HepG2 (cell line): ENCODE results near the gene MAP2K7. TPM values are rescaled to one million over a fixed set of nuclear protein-coding genes. Genes with fewer than 3 reads are reported as not detected.

ENCODE experiments used
- ARID5B ChIP-seq: IDR thresholded peaks from 2 replicates; pipeline ENCODE4 v1.4.0; 2020; ENCODE audit warnings: mild to moderate bottlenecking, missing genetic modification reagents
- BRCA1 ChIP-seq: sonication (generic); formaldehyde crosslinking; IDR thresholded peaks from 2 replicates; pipeline ENCODE4 v1.4.0; 2020; ENCODE audit warnings: missing genetic modification reagents
- CBX1 ChIP-seq: IDR thresholded peaks from one replicate; pipeline ENCODE4 v1.6.1; 2016; ENCODE audit warnings: antibody characterized with exemption, low read depth
- ELK4 ChIP-seq: sonication (generic); formaldehyde crosslinking; IDR thresholded peaks from 2 replicates; pipeline ENCODE4 v1.9.0; 2021; ENCODE audit warnings: missing genetic modification reagents, borderline replicate concordance
- HOXA9 ChIP-seq: sonication (generic); formaldehyde crosslinking; IDR thresholded peaks from 2 replicates; pipeline ENCODE4 v1.8.1; 2022; ENCODE audit warnings: missing genetic modification reagents, mild to moderate bottlenecking, moderate library complexity, borderline replicate concordance
- MATR3 ChIP-seq: sonication (generic); formaldehyde crosslinking; IDR thresholded peaks from 2 replicates; pipeline ENCODE4 v1.4.0; 2020; ENCODE audit warnings: missing genetic modification reagents
- MAZ ChIP-seq, 2 experiments: sonication (generic) in 1 of 2; formaldehyde crosslinking in 1 of 2; IDR thresholded peaks; 2 replicates each; pipeline versions ENCODE4 v1.5.0 to v1.6.1; 2012 to 2020; ENCODE audit warnings: low read depth in 2 of 2, mild to moderate bottlenecking in 2 of 2, borderline replicate concordance in 1 of 2, improper control_type of control experiment in 1 of 2, low read length in 1 of 2, missing genetic modification reagents in 1 of 2, moderate library complexity in 1 of 2
- MED13 ChIP-seq: sonication (generic); formaldehyde crosslinking; IDR thresholded peaks from 2 replicates; pipeline ENCODE4 v1.5.0; 2020; ENCODE audit warnings: missing genetic modification reagents
- NFATC3 ChIP-seq: sonication (generic); formaldehyde crosslinking; IDR thresholded peaks from 2 replicates; pipeline ENCODE4 v1.5.1; 2020; ENCODE audit warnings: mild to moderate bottlenecking, missing genetic modification reagents
- PBX3 ChIP-seq: sonication (generic); formaldehyde crosslinking; IDR thresholded peaks from 2 replicates; pipeline ENCODE4 v1.8.1; 2023; ENCODE audit warnings: missing genetic modification reagents, inconsistent platforms, borderline replicate concordance
- SOX5 ChIP-seq: IDR thresholded peaks from 2 replicates; pipeline ENCODE4 v1.6.1; 2016; ENCODE audit warnings: borderline replicate concordance
- ZNF160 ChIP-seq: sonication (generic); formaldehyde crosslinking; IDR thresholded peaks from 2 replicates; pipeline ENCODE4 v1.8.0; 2022; ENCODE audit warnings: mild to moderate bottlenecking, inconsistent platforms, missing genetic modification reagents
- ZNF431 ChIP-seq: sonication (generic); formaldehyde crosslinking; IDR thresholded peaks from 2 replicates; pipeline ENCODE4 v1.9.0; 2022; ENCODE audit warnings: missing genetic modification reagents, low read depth, mild to moderate bottlenecking, borderline replicate concordance
- ZNF543 ChIP-seq: sonication (generic); formaldehyde crosslinking; IDR thresholded peaks from 2 replicates; pipeline ENCODE4 v1.4.0; 2020; ENCODE audit warnings: mild to moderate bottlenecking, missing genetic modification reagents
- ZNF546 ChIP-seq: sonication (generic); formaldehyde crosslinking; conservative IDR thresholded peaks from 2 replicates; pipeline ENCODE4 v1.8.1; 2023; ENCODE audit warnings: mild to moderate bottlenecking, missing genetic modification reagents
- ZNF749 ChIP-seq: sonication (generic); formaldehyde crosslinking; IDR thresholded peaks from 2 replicates; pipeline ENCODE4 v1.8.0; 2022; ENCODE audit warnings: mild to moderate bottlenecking, missing genetic modification reagents, moderate library complexity, borderline replicate concordance
- ZNF770 ChIP-seq: sonication (generic); formaldehyde crosslinking; IDR thresholded peaks from 2 replicates; pipeline ENCODE4 v1.5.0; 2020; ENCODE audit warnings: mild to moderate bottlenecking, missing genetic modification reagents
- polyA plus RNA-seq, 8 experiments: library from polyadenylated mRNA; depleted of rRNA in 3 of 8; stranded (reverse) in 7 of 8; unstranded in 1 of 8; fragments of >200 nt; fragmentation: Illumina TruSeq in 4 of 8; extraction: Trizol in 4 of 8; gene quantifications; 2 replicates each; pipeline versions ENCODE4 v1.2.1 to v1.2.3, GENCODE V29; 2011 to 2016; ENCODE audit warnings: low read depth in 4 of 8, missing spikeins in 1 of 8, mixed read lengths in 1 of 8; ENCODE audit not compliant: insufficient read depth in 1 of 8
- total RNA-seq, 5 experiments: library from RNA; depleted of rRNA; stranded (reverse); fragments of >200 nt; fragmentation: Illumina TruSeq; extraction: Trizol; gene quantifications; 2 replicates each; pipeline ENCODE4 v1.2.3, GENCODE V29; 2016; ENCODE audit warnings: low read depth in 1 of 5

The MAP2K7 gene
- total and polyA plus RNA-seq, 2 of the 13 experiments (the other 11 are each of a cell fraction or from before 2014, with no cell fraction given), result 9.0 to 10.8 TPM

GRCh38 chr19:7868671-7869452, 34.8 kb upstream of the MAP2K7 start (continued):
- no peak for TF ChIP-seq ARID5B (CRISPR knock-in tag)
- 0 out of 2 replicates have a peak, but pooled peaks have one; percentile 68 for TF ChIP-seq ZNF160 (CRISPR knock-in tag)
- TF ChIP-seq ELK4 (CRISPR knock-in tag), result no peak
- TF ChIP-seq ZNF546, result no peak
- no peak for TF ChIP-seq MATR3 (CRISPR knock-in tag)
- TF ChIP-seq MED13, result peak; percentile 8; the same call in 1 of the 2 replicates
- TF ChIP-seq ZNF431 (CRISPR knock-in tag), result no peak
- peak; percentile 12; the same call in 1 of the 2 replicates for TF ChIP-seq MAZ (IDR thresholded peaks at IDR 0.05; ENCODE audit: borderline replicate concordance, low read depth, low read length)
- peak; percentile 64; the same call in 1 of the 2 replicates for TF ChIP-seq MAZ (CRISPR knock-in tag; IDR thresholded peaks at IDR 0.05; ENCODE audit: low read depth)
- TF ChIP-seq HOXA9, result no peak
- no peak for TF ChIP-seq PBX3 (CRISPR knock-in tag)
- TF ChIP-seq ZNF749 (CRISPR knock-in tag), result peak; percentile 79; the same call in 1 of the 2 replicates
- TF ChIP-seq CBX1, result no peak
- no peak for TF ChIP-seq BRCA1 (CRISPR knock-in tag)
- no peak for TF ChIP-seq NFATC3 (CRISPR knock-in tag)
- TF ChIP-seq ZNF543, result no peak
- TF ChIP-seq ZNF770, result peak; percentile 69
- TF ChIP-seq SOX5 (CRISPR knock-in tag), result no peak
